ENCODE results near the gene KMT5B. TPM values are rescaled to one million over a fixed set of nuclear protein-coding genes. Genes with fewer than 3 reads are reported as not detected.

The KMT5B gene
- total and polyA plus RNA-seq, 2 of the 13 experiments (the other 11 are each of a cell fraction or from before 2014, with no cell fraction given): 17.6 to 23.7 TPM

- in situ Hi-C loops (cut with HindIII; ENCODE audit: extremely low pct_ligation_motif_present, low pct_unique_long_range_greater_than_20kb): no loop called here
- TF ChIP-seq ZFP36L1 (CRISPR knock-in tag; IDR thresholded peaks at IDR 0.05): no peak
- no peak for TF ChIP-seq EEA1 (CRISPR knock-in tag; IDR thresholded peaks at IDR 0.05; ENCODE audit: borderline replicate concordance)
- no peak for TF ChIP-seq MAFG (CRISPR knock-in tag; IDR thresholded peaks at IDR 0.05)
- TF ChIP-seq ZNF484 (CRISPR knock-in tag; IDR thresholded peaks at IDR 0.05; ENCODE audit: borderline replicate concordance, low read depth): no peak
- no peak for TF ChIP-seq REPIN1 (CRISPR knock-in tag; IDR thresholded peaks at IDR 0.05; ENCODE audit: borderline replicate concordance, low read depth)
- TF ChIP-seq ELK4 (CRISPR knock-in tag; IDR thresholded peaks at IDR 0.05; ENCODE audit: borderline replicate concordance): no peak
- TF ChIP-seq CCDC6 (CRISPR knock-in tag; IDR thresholded peaks at IDR 0.05): no peak
- no peak for TF ChIP-seq ZNF276 (CRISPR knock-in tag; IDR thresholded peaks at IDR 0.05; ENCODE audit: low read depth)
- TF ChIP-seq EZH2 (conservative IDR thresholded peaks at IDR 0.05; ENCODE audit: low read depth, low read length): no peak
- TF ChIP-seq ZNF446 (CRISPR knock-in tag; IDR thresholded peaks at IDR 0.05): no peak
- no peak for TF ChIP-seq MLXIP (CRISPR knock-in tag; IDR thresholded peaks at IDR 0.05; ENCODE audit: borderline replicate concordance)
- TF ChIP-seq ZNF333 (CRISPR knock-in tag; IDR thresholded peaks at IDR 0.05; ENCODE audit: borderline replicate concordance): no peak
- no peak for TF ChIP-seq ZNF414 (CRISPR knock-in tag; IDR thresholded peaks at IDR 0.05)
- TF ChIP-seq ZNF350 (CRISPR knock-in tag; IDR thresholded peaks at IDR 0.05; ENCODE audit: borderline replicate concordance, low read depth): no peak
- TF ChIP-seq MXD4 (CRISPR knock-in tag; IDR thresholded peaks at IDR 0.05): no peak
- TF ChIP-seq PAX8 (CRISPR knock-in tag; IDR thresholded peaks at IDR 0.05; ENCODE audit: borderline replicate concordance): no peak
- TF ChIP-seq RBM22 (optimal IDR thresholded peaks at IDR 0.05; ENCODE audit: low read length): no peak
- no peak for TF ChIP-seq ZNF432 (CRISPR knock-in tag; IDR thresholded peaks at IDR 0.05; ENCODE audit: borderline replicate concordance)
- TF ChIP-seq NFIB (CRISPR knock-in tag; IDR thresholded peaks at IDR 0.05; ENCODE audit: borderline replicate concordance): no peak
- TF ChIP-seq ETV6 (CRISPR knock-in tag; conservative IDR thresholded peaks at IDR 0.05): no peak
- Histone ChIP-seq H3K27ac (ENCODE audit: extremely low read length, insufficient read depth, low read length) (no peak overlapping the region), H3K79me2 (ENCODE audit: insufficient read depth, low read length) (no peaks in the 10 kb centered on the region), H2AFZ (ENCODE audit: low read length) (no peak overlapping the region), H3K9ac (ENCODE audit: insufficient read depth, low read depth, low read length) (no peak overlapping the region), H3K9me3 (ENCODE audit: low read length) (peaks cover 8% of the 10 kb centered on the region), H3K4me2 (ENCODE audit: low read depth, low read length) (no peak overlapping the region), H3K4me3 (replicated peaks in 1 of 3; ENCODE audit: insufficient read depth in 1 of 3, low read depth in 2 of 3, low read length in 3 of 3) (no peak overlapping the region), H3K36me3 (replicated peaks in 1 of 2; ENCODE audit: control insufficient read depth in 1 of 2, insufficient read depth in 2 of 2, low read length in 2 of 2) (no peaks in the 10 kb centered on the region), H4K20me1 (ENCODE audit: insufficient read depth, low read length) (no peaks in the 10 kb centered on the region), H3K4me1 (ENCODE audit: insufficient read depth, low read length) (no peaks in the 10 kb centered on the region), H3K27me3 (ENCODE audit: control insufficient read depth in 1 of 2, insufficient read depth in 2 of 2, low read length in 2 of 2) (peaks cover 0 to 11% of the 10 kb centered on the region in 2 experiments; a peak in 4 of 5 replicates)
- intact Hi-C loops (cut with micrococcal nuclease; ENCODE audit: unreplicated experiment): no loop called here
- ATAC-seq: no peak
- no peak for DNase-seq (ENCODE audit: low spot score)
- ChIA-PET POLR2A (no interaction called here), CTCF (ENCODE audit: low intra/inter-chr PET ratio, low total read pairs) (no interaction called here)
- 68% methylated on average over 11 of the region's 11 CpGs for WGBS (ENCODE audit: low lambda C conversion rate)
- BruUV-seq (replicated peaks): no TSS peak
- no peak for FAIRE-seq
Observed at GRCh38 chr11:68224606-68225005, 11.5 kb upstream of the KMT5B start.

Measured in HepG2 (cell line).